Loucy (cell line): Measurements from ENCODE around the gene ACOT11.

Source experiments
- CTCF ChIP-seq: fragments of 200-600 bp; sonication (generic); conservative IDR thresholded peaks from 2 replicates; pipeline ENCODE4 v1.5.1; 2014; ENCODE audit warnings: mild to moderate bottlenecking, antibody characterized with exemption, low read length
- EZH2phosphoT487 ChIP-seq: fragments of 200-600 bp; IDR thresholded peaks from 2 replicates; pipeline ENCODE4 v1.6.1; 2018; ENCODE audit warnings: antibody characterized with exemption, mild to moderate bottlenecking, moderate library complexity, borderline replicate concordance

GRCh38 chr1:54584575-54584974, 36.5 kb downstream of the ACOT11 start:
- no peak for TF ChIP-seq CTCF
- TF ChIP-seq EZH2phosphoT487 = no peak
